T-cell (primary cell): ENCODE results near the gene MYMK. TPM values are rescaled to one million over a fixed set of nuclear protein-coding genes. Genes with fewer than 3 reads are reported as not detected.

ENCODE experiments used
- ATAC-seq, 4 experiments: fragments of 200-7000 bp in 3 of 4; fragments of 150-1000 bp in 1 of 4; cut with Tn5 transposase; replicated peaks in 1 of 4; 1 replicate in 3 of 4; 2 replicates in 1 of 4; pipeline ENCODE4 v1.10.0; 2021; ENCODE audit warnings: moderate library complexity in 3 of 4, mild to moderate bottlenecking in 2 of 4, moderate number of reproducible peaks in 1 of 4
- CTCF ChIA-PET, 2 donors: fragments of 300-600 bp; sonication (Branson Sonifier 250); formaldehyde crosslinking; loops; one replicate each; lab custom pipeline; 2022; ENCODE audit warnings: antibody characterized with exemption in 2 of 2; lab: Charles Lee
- POLR2A ChIA-PET, 2 donors: fragments of 300-600 bp; sonication (Branson Sonifier 250); formaldehyde crosslinking; loops; one replicate each; lab custom pipeline; 2022; ENCODE audit warnings: antibody characterized with exemption in 2 of 2; lab: Charles Lee
- DNase-seq, 35 experiments: peaks; one replicate each; pipeline versions ENCODE4 v3.0.0 to v3.0.0-alpha.2; 2013 to 2023
- H3K27ac ChIP-seq: one replicate; pipeline ENCODE4 v1.5.1; 2013; ENCODE audit warnings: low read length
- H3K27me3 ChIP-seq, 2 experiments: replicated peaks in 1 of 2; 1 replicate in 1 of 2; 2 replicates in 1 of 2; pipeline versions ENCODE4 v1.6.1 to v1.7.0; 2013; ENCODE audit warnings: low read length in 1 of 2, mixed read lengths in 1 of 2; ENCODE audit not compliant: control insufficient read depth in 2 of 2, insufficient read depth in 2 of 2; ENCODE audit errors: extremely low read depth in 1 of 2
- H3K36me3 ChIP-seq, 2 donors: 1 replicate in 1 of 2; 2 replicates in 1 of 2; pipeline versions ENCODE4 v1.6.1 to v1.7.0; 2013; ENCODE audit warnings: low read length in 1 of 2; ENCODE audit not compliant: control insufficient read depth in 2 of 2, insufficient read depth in 1 of 2; ENCODE audit errors: extremely low read depth in 1 of 2
- H3K4me1 ChIP-seq, 2 experiments: 1 replicate in 1 of 2; 2 replicates in 1 of 2; pipeline versions ENCODE4 v1.6.1 to v1.7.0; 2013; ENCODE audit warnings: low read length in 2 of 2, mixed read lengths in 1 of 2; ENCODE audit not compliant: insufficient read depth in 2 of 2, control insufficient read depth in 1 of 2; ENCODE audit errors: extremely low read depth in 1 of 2
- H3K4me3 ChIP-seq, 2 donors: 1 replicate in 1 of 2; 2 replicates in 1 of 2; pipeline versions ENCODE4 v1.5.1 to v1.7.0; 2013; ENCODE audit warnings: mild to moderate bottlenecking in 2 of 2, low read length in 1 of 2, moderate library complexity in 1 of 2; ENCODE audit not compliant: control insufficient read depth in 1 of 2; ENCODE audit errors: extremely low read depth in 1 of 2
- H3K9me3 ChIP-seq: 2 replicates; pipeline ENCODE4 v1.7.0; 2013
- H3K27ac Mint-ChIP-seq, 2 donors: one replicate each; pipeline ENCODE4 v1.8.0; 2020 to 2021; ENCODE audit warnings: mild to moderate bottlenecking in 2 of 2, mixed read lengths in 2 of 2
- H3K27me3 Mint-ChIP-seq, 2 donors: one replicate each; pipeline ENCODE4 v1.8.0; 2021 to 2022; ENCODE audit warnings: mixed read lengths in 2 of 2
- H3K36me3 Mint-ChIP-seq: one replicate; pipeline ENCODE4 v1.8.0; 2021; ENCODE audit warnings: mixed read lengths
- H3K4me1 Mint-ChIP-seq, 3 donors: one replicate each; pipeline ENCODE4 v1.8.0; 2020 to 2022; ENCODE audit warnings: mixed read lengths in 3 of 3, mild to moderate bottlenecking in 1 of 3
- H3K4me3 Mint-ChIP-seq, 3 donors: one replicate each; pipeline ENCODE4 v1.8.0; 2020 to 2022; ENCODE audit warnings: mild to moderate bottlenecking in 3 of 3, mixed read lengths in 3 of 3, moderate library complexity in 3 of 3
- H3K9me3 Mint-ChIP-seq, 3 donors: one replicate each; pipeline ENCODE4 v1.8.0; 2020 to 2022; ENCODE audit warnings: mixed read lengths in 3 of 3
- WGBS: methylation state at CpG from one replicate; pipeline ENCODE4 v1.1.5; 2013; ENCODE audit warnings: missing lambda C conversion rate; ENCODE audit not compliant: insufficient coverage; 5-methylcytosine and 5-hydroxymethylcytosine counted together
- total RNA-seq, 35 experiments: library from RNA in 6 of 35; stranded (reverse) in 6 of 35; fragments of 120-200 nt in 1 of 35; gene quantifications; one replicate each; pipeline versions ENCODE4 v1.2.1 to v1.2.4 and lab custom pipeline; 2013 to 2026

Gene MYMK
- total RNA-seq, 5 donors from 2014 or later (not counting 1 experiment from before 2014, with no cell fraction given) = not detected

- CTCF ChIA-PET = interaction anchor here in 1 of 2 donors (0.7 kb wide), 1 partner anchor 227 kb away, joined by 6 read pairs; no protein-coding TSS in a partner anchor
- Histone ChIP-seq H3K4me3 (no peak overlapping the region), H3K36me3 (no peaks in the 10 kb centered on the region), H3K27ac (no peak overlapping the region), H3K27me3 (peaks cover 0 to 32% of the 10 kb centered on the region in 2 experiments), H3K4me1 (peaks cover 8 to 22% of the 10 kb centered on the region in 2 experiments), H3K9me3 (no peaks in the 10 kb centered on the region)
- POLR2A ChIA-PET = no interaction called here
- 87% methylated on average over 9 of the region's 9 CpGs for WGBS
- ATAC-seq (no peak), DNase-seq (no peak)
- H3K4me3 Mint-ChIP-seq = no peak overlapping the region
- H3K4me1 Mint-ChIP-seq = peaks cover 12 to 14% (median 13%) of the 10 kb centered on the region in 3 donors
- no peak overlapping the region for H3K27ac Mint-ChIP-seq
- H3K9me3 Mint-ChIP-seq = no peaks in the 10 kb centered on the region
- no peaks in the 10 kb centered on the region for H3K27me3 Mint-ChIP-seq
- H3K36me3 Mint-ChIP-seq = no peaks in the 10 kb centered on the region
Measured at GRCh38 chr9:133483611-133484010, 41.1 kb downstream of the MYMK start.

GRCh38 chr9:133478851-133479711 lies 45.7 kb downstream of the MYMK start, which contains the start of gene SLC2A6:
TSS of gene SLC2A6 (minus strand) at chr9:133479099. CDS start at chr9:133479059, 40 bp downstream.
- Histone ChIP-seq H3K4me3 (peak within 1 kb of the TSS; percentile 61 to 62), H3K4me1 (peaks cover 8 to 29% of the 10 kb centered on the region in 2 experiments), H3K36me3 (peaks cover 0 to 5% of the 10 kb centered on the region in 2 donors), H3K27me3 (peaks cover 0 to 7% of the 10 kb centered on the region in 2 experiments), H3K27ac (no peak within 1 kb of the TSS), H3K9me3 (no peaks in the 10 kb centered on the region)
- Mint-ChIP-seq H3K4me3 (peak within 1 kb of the TSS; percentile 68 to 77 (median 72)), H3K27ac (peak within 1 kb of the TSS in 1 of 2 donors; percentile 68), H3K27me3 (no peaks in the 10 kb centered on the region), H3K9me3 (no peaks in the 10 kb centered on the region), H3K4me1 (peaks cover 6 to 14% (median 8%) of the 10 kb centered on the region in 3 donors), H3K36me3 (no peaks in the 10 kb centered on the region)
- POLR2A ChIA-PET = interaction anchor here (0.5 to 1.4 kb wide), 4 partner anchors 13 to 330 kb away, joined by 3 to 4 read pairs (median 4); no protein-coding TSS in a partner anchor
- 1% methylated on average over 81 of the region's 84 CpGs for WGBS
- DNase-seq (peak; percentile 56 to 87 (median 72)), ATAC-seq (peak; percentile 97 to 98 (median 98))
- CTCF ChIA-PET = interaction anchor here in 1 of 2 donors (1.8 kb wide), 1 partner anchor 19 kb away, joined by 7 read pairs; the partner anchor contains the start of gene CACFD1

- no peaks in the 10 kb centered on the region for H3K36me3 Mint-ChIP-seq
- H3K9me3 ChIP-seq = no peaks in the 10 kb centered on the region
- peaks cover 0 to 4% of the 10 kb centered on the region in 2 experiments for H3K27me3 ChIP-seq
- peak overlapping the region in 1 of 2 donors; percentile 68 for H3K27ac Mint-ChIP-seq
- ATAC-seq = peak in 3 of 4 experiments; percentile 2 to 5 (median 4)
- no peak overlapping the region for H3K27ac ChIP-seq
- WGBS = 45% methylated on average over 14 of the region's 17 CpGs
- peak overlapping the region; percentile 36 to 77 (median 53) for H3K4me3 Mint-ChIP-seq
- H3K4me1 Mint-ChIP-seq = peaks cover 6 to 15% (median 8%) of the 10 kb centered on the region in 3 donors
- no peaks in the 10 kb centered on the region for H3K9me3 Mint-ChIP-seq
- CTCF ChIA-PET = interaction anchor here in 1 of 2 donors (1.8 kb wide), 1 partner anchor 19 kb away, joined by 7 read pairs; the partner anchor contains the start of gene CACFD1
- POLR2A ChIA-PET = interaction anchor here in 1 of 2 donors (0.5 kb wide), 1 partner anchor 329 kb away, joined by 4 read pairs; no protein-coding TSS in a partner anchor
- H3K36me3 ChIP-seq = peaks cover 0 to 8% of the 10 kb centered on the region in 2 donors
- H3K27me3 Mint-ChIP-seq = no peaks in the 10 kb centered on the region
- H3K4me3 ChIP-seq = peak overlapping the region; percentile 34 to 62
- peak in 2 of 35 experiments; percentile 19 to 37 for DNase-seq
- peaks cover 8 to 30% of the 10 kb centered on the region in 2 experiments for H3K4me1 ChIP-seq
Measured at GRCh38 chr9:133477992-133478850, 46.5 kb downstream of the MYMK start.

- Histone ChIP-seq H3K4me1 (peaks cover 8 to 30% of the 10 kb centered on the region in 2 experiments), H3K27ac (no peak overlapping the region), H3K4me3 (no peak overlapping the region), H3K27me3 (peaks cover 0 to 4% of the 10 kb centered on the region in 2 experiments), H3K36me3 (peaks cover 0 to 8% of the 10 kb centered on the region in 2 donors), H3K9me3 (no peaks in the 10 kb centered on the region)
- CTCF ChIA-PET = no interaction called here
- Mint-ChIP-seq H3K4me1 (peaks cover 6 to 15% (median 8%) of the 10 kb centered on the region in 3 donors), H3K27me3 (no peaks in the 10 kb centered on the region), H3K4me3 (peak overlapping the region in 2 of 3 donors; percentile 31 to 77), H3K27ac (peak overlapping the region in 1 of 2 donors; percentile 68), H3K9me3 (no peaks in the 10 kb centered on the region), H3K36me3 (no peaks in the 10 kb centered on the region)
- DNase-seq (no peak), ATAC-seq (no peak)
- POLR2A ChIA-PET = no interaction called here
- no CpG with 5 or more reads among the region's 4 CpGs for WGBS
Measured at GRCh38 chr9:133477461-133477860, 47.3 kb downstream of the MYMK start.

GRCh38 chr9:133476941-133477340 lies 47.8 kb downstream of the MYMK start:
- Histone ChIP-seq H3K27ac (no peak overlapping the region), H3K4me3 (no peak overlapping the region)

More at GRCh38 chr9:133476941-133477340, 47.8 kb downstream of the MYMK start:
- H3K27ac Mint-ChIP-seq = no peak overlapping the region
- H3K4me1 Mint-ChIP-seq = peaks cover 6 to 15% (median 8%) of the 10 kb centered on the region in 3 donors
- POLR2A ChIA-PET = no interaction called here
- no peak overlapping the region for H3K4me3 Mint-ChIP-seq
- H3K36me3 Mint-ChIP-seq = no peaks in the 10 kb centered on the region
- H3K4me1 ChIP-seq = peaks cover 8 to 30% of the 10 kb centered on the region in 2 experiments
- H3K27me3 ChIP-seq = no peaks in the 10 kb centered on the region
- DNase-seq = no peak
- H3K9me3 Mint-ChIP-seq = no peaks in the 10 kb centered on the region
- no peak for ATAC-seq
- WGBS = 95% methylated on average over 21 of the region's 21 CpGs
- H3K9me3 ChIP-seq = no peaks in the 10 kb centered on the region
- no peaks in the 10 kb centered on the region for H3K27me3 Mint-ChIP-seq
- CTCF ChIA-PET = no interaction called here
- H3K36me3 ChIP-seq = peaks cover 0 to 8% of the 10 kb centered on the region in 2 donors
